Tibial nerve (tissue), 4 donors: Measurements from ENCODE around the gene CD34. TPM values are rescaled to one million over a fixed set of nuclear protein-coding genes. Genes with fewer than 3 reads are reported as not detected.
A peak's percentile ranks its signal among the peaks of the same experiment; 100 is the strongest.

ENCODE experiments used
- DNase-seq, 2 donors: peaks; one replicate each; pipeline ENCODE4 v3.0.0-alpha.2; 2019; ENCODE audit warnings: low spot score in 2 of 2
- H3K27ac ChIP-seq, 4 donors: fragments of 200-600 bp; sonication (generic) in 3 of 4; one replicate each; pipeline ENCODE4 v1.5.1; 2017 to 2019; ENCODE audit warnings: mild to moderate bottlenecking in 1 of 4
- H3K27me3 ChIP-seq, 2 donors: fragments of 200-600 bp; sonication (generic) in 1 of 2; one replicate each; pipeline versions ENCODE4 v1.5.1 to v1.6.0; 2017 to 2019
- H3K36me3 ChIP-seq, 3 donors: fragments of 200-600 bp; sonication (generic); one replicate each; pipeline ENCODE4 v1.5.1; 2018 to 2019
- H3K4me1 ChIP-seq, 4 donors: fragments of 200-600 bp; sonication (generic) in 3 of 4; one replicate each; pipeline ENCODE4 v1.5.1; 2017 to 2019
- H3K4me3 ChIP-seq, 4 donors: fragments of 200-600 bp; sonication (generic) in 3 of 4; one replicate each; pipeline ENCODE4 v1.5.1; 2017 to 2019; ENCODE audit warnings: mild to moderate bottlenecking in 1 of 4, moderate library complexity in 1 of 4
- H3K9me3 ChIP-seq, 4 donors: fragments of 200-600 bp; sonication (generic) in 3 of 4; one replicate each; pipeline ENCODE4 v1.5.1; 2017 to 2019
- EP300 ChIP-seq, 2 donors: sonication (generic); formaldehyde crosslinking; IDR thresholded peaks; one replicate each; pipeline ENCODE4 v1.6.1; 2017; ENCODE audit warnings: antibody characterized with exemption in 2 of 2, mild to moderate bottlenecking in 1 of 2
- POLR2A ChIP-seq, 2 donors: fragments of 450-650 bp; IDR thresholded peaks; one replicate each; pipeline ENCODE4 v1.6.1; 2017; ENCODE audit warnings: antibody characterized with exemption in 2 of 2, mild to moderate bottlenecking in 2 of 2, moderate library complexity in 2 of 2
- WGBS, 2 donors: methylation state at CpG; one replicate each; pipeline ENCODE4 v1.1.5; 2018; 5-methylcytosine and 5-hydroxymethylcytosine counted together
- total RNA-seq, 4 donors: library from RNA; depleted of rRNA; stranded (reverse); fragments of >200 nt; gene quantifications; one replicate each; pipeline ENCODE4 v1.1.0, GENCODE V29; 2016
- TF ChIP-seq, protein P1 (sequence below), 5 experiments: fragments of 200-600 bp in 3 of 5; fragments of 450-650 bp in 2 of 5; sonication (generic) in 3 of 5; IDR thresholded peaks; one replicate each; pipeline ENCODE4 v1.5.1; 2016 to 2019; ENCODE audit warnings: antibody characterized with exemption in 5 of 5, mild to moderate bottlenecking in 3 of 5, moderate library complexity in 2 of 5

CD34 gene
- total RNA-seq, 4 donors from 2014 or later, result 38.5 to 73.7 (median 55.3) TPM

DNA sequence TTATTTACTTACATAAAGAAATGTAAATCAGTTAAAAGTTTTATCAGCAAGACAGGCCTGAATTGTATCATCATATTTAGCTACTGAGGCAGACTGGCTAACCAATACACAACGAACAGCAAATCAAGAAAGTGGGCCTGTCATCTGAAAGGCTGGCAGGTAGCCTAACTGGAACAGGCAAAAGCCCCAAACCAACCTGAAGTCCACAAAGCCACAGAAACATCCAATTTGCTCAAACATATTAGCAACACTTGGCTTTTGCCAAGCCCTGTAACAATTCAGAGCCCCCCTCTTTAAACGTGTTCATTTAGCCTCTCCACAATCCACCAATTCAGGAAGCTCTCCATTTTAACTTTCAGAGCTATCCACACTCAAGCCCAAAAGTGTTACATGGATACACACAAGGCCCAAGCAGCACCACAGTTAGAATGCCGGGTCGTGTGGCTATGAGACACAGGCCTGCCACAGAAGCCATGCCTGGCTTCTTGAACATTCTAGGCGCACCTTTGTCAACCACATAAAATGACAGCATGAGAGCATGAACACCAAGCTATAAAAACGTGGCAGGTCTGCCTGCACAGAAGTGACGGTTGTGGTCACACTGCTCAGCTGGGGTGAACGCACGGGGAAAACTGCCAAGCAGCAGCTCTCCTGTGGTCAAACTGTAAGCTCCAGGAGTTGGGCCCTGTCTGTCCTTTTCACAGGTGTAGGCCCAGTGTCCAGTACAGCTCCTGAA is 49.3 kb downstream of the CD34 start:
- DNase-seq, result no peak
- no peaks in the 10 kb centered on the region for H3K9me3 ChIP-seq
- H3K27ac ChIP-seq, result peak overlapping the region in 2 of 4 donors; percentile 26 to 58
- no peak for TF ChIP-seq POLR2A (IDR thresholded peaks at IDR 0.05)
- no peak for TF ChIP-seq EP300 (IDR thresholded peaks at IDR 0.05)
- TF ChIP-seq, protein P1, sequence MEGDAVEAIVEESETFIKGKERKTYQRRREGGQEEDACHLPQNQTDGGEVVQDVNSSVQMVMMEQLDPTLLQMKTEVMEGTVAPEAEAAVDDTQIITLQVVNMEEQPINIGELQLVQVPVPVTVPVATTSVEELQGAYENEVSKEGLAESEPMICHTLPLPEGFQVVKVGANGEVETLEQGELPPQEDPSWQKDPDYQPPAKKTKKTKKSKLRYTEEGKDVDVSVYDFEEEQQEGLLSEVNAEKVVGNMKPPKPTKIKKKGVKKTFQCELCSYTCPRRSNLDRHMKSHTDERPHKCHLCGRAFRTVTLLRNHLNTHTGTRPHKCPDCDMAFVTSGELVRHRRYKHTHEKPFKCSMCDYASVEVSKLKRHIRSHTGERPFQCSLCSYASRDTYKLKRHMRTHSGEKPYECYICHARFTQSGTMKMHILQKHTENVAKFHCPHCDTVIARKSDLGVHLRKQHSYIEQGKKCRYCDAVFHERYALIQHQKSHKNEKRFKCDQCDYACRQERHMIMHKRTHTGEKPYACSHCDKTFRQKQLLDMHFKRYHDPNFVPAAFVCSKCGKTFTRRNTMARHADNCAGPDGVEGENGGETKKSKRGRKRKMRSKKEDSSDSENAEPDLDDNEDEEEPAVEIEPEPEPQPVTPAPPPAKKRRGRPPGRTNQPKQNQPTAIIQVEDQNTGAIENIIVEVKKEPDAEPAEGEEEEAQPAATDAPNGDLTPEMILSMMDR (IDR thresholded peaks at IDR 0.05), result no peak
- H3K4me3 ChIP-seq, result no peak overlapping the region
- WGBS, 2 donors, result 74 to 80% methylated on average over 9 of the region's 9 CpGs
- H3K4me1 ChIP-seq, result peaks cover 0 to 86% (median 38%) of the 10 kb centered on the region in 4 donors
- no peaks in the 10 kb centered on the region for H3K27me3 ChIP-seq
- H3K36me3 ChIP-seq, result peaks cover 0 to 47% (median 0%) of the 10 kb centered on the region in 3 donors

DNA sequence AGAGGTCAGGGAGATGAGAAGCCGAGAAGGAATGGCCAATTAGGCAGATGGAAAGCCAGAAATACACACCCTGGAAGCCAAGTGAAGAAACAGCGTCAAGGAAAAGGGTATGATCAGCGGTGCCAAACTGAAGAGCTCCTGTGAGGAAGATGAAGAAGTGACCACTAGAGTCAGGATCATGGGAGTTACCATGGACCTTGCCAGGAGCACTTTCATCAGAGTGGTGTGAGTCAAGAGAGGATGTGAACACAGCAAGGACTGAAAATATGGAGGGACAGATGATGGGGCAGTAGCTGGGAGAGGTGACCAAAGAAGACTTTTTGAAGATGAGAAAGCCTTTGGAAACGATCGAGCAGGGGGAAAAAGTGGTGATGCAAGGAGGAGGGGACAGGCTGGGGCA is 50.4 kb downstream of the CD34 start:
- WGBS, 2 donors, result 92 to 94% methylated on average over 5 of the region's 5 CpGs
- peaks cover 0 to 81% (median 32%) of the 10 kb centered on the region in 4 donors for H3K4me1 ChIP-seq

DNA sequence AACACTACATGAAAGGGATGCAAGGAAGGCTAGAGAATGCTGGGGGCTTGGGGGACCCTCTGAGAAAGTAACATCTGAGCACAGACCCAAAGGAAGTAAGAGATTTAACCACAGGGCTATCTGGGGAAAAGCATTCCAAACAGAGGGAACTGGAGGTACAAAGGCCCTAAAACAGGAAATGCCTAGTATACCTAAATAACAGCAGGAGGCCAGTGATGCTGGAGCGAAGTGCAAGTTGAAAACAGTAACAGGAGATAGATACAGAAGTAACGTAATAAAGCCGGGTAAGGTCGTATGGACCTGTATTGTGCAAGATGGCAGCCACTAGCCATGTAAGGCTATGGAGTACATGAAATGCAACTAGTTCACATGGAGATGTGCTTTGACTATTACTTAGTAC is 52.1 kb downstream of the CD34 start:
- peaks cover 0 to 75% (median 25%) of the 10 kb centered on the region in 4 donors for H3K4me1 ChIP-seq
- TF ChIP-seq POLR2A (IDR thresholded peaks at IDR 0.05) (no peak), EP300 (IDR thresholded peaks at IDR 0.05) (no peak)
- TF ChIP-seq, protein P1 (IDR thresholded peaks at IDR 0.05), result no peak

More for the DNA sequence above, 50.4 kb downstream of the CD34 start:
- no peak for TF ChIP-seq EP300 (IDR thresholded peaks at IDR 0.05)
- TF ChIP-seq, protein P1 (IDR thresholded peaks at IDR 0.05), result no peak
- TF ChIP-seq POLR2A (IDR thresholded peaks at IDR 0.05), result no peak
- Histone ChIP-seq H3K9me3 (no peaks in the 10 kb centered on the region), H3K36me3 (peaks cover 0 to 47% (median 0%) of the 10 kb centered on the region in 3 donors), H3K4me3 (no peak overlapping the region), H3K27ac (no peak overlapping the region), H3K27me3 (no peaks in the 10 kb centered on the region)
- DNase-seq, result no peak

DNA sequence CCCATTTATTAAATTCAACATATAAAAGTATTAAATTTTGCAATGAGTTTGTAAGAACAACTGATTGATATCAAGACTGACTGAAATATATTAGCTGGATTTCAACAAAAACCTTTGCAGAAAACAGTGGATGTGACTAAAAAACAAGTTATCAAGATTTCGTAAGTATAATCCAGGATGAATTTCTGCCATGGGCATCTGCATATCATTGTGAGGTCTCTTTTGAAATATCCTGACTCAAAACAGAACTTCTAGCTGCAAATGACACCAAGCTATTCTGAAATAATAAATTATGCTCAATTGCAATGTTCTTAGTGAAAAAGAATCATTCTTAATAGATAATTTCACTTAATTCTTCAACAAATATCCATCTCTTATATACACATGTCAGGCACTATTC is 52.6 kb downstream of the CD34 start:
- TF ChIP-seq EP300 (IDR thresholded peaks at IDR 0.05), result no peak
- TF ChIP-seq, protein P1 (IDR thresholded peaks at IDR 0.05), result no peak
- TF ChIP-seq POLR2A (IDR thresholded peaks at IDR 0.05), result no peak
- DNase-seq, result no peak
- Histone ChIP-seq H3K27me3 (no peaks in the 10 kb centered on the region), H3K36me3 (peaks cover 0 to 30% (median 0%) of the 10 kb centered on the region in 3 donors), H3K9me3 (no peaks in the 10 kb centered on the region), H3K4me1 (peaks cover 0 to 75% (median 29%) of the 10 kb centered on the region in 4 donors), H3K4me3 (no peak overlapping the region), H3K27ac (no peak overlapping the region)
- WGBS, 2 donors, result 66 to 67% methylated on average over 1 of the region's 1 CpG

More for the DNA sequence above, 52.1 kb downstream of the CD34 start:
- Histone ChIP-seq H3K9me3 (no peaks in the 10 kb centered on the region), H3K4me3 (no peak overlapping the region), H3K27ac (no peak overlapping the region), H3K27me3 (no peaks in the 10 kb centered on the region), H3K36me3 (peaks cover 0 to 35% (median 0%) of the 10 kb centered on the region in 3 donors)
- 71 to 75% methylated on average over 4 of the region's 4 CpGs for WGBS, 2 donors
- DNase-seq, result no peak

DNA sequence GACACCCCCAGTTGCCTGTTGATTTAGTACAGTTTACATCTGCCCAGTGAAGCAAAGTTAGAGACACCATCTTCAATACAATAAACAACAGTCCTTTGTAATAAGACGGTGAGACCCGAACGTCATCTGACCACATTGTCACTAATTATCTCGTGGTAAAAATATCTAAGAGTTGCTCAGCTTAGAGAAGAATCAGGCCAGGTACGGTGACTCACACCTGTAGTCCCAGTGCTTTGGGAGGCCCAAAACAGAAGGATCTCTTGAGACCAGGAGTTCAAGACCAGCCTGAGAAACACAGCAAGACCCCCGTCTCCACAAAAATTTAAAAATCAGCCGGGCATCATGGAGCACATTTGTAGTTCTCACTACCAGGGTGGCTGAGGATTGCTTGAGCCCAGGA is 53.5 kb downstream of the CD34 start:
- Histone ChIP-seq H3K36me3 (peaks cover 0 to 25% (median 0%) of the 10 kb centered on the region in 3 donors), H3K27ac (no peak overlapping the region), H3K4me1 (peaks cover 0 to 77% (median 35%) of the 10 kb centered on the region in 4 donors), H3K4me3 (no peak overlapping the region), H3K9me3 (no peaks in the 10 kb centered on the region), H3K27me3 (no peaks in the 10 kb centered on the region)
- 65 to 77% methylated on average over 7 of the region's 7 CpGs for WGBS, 2 donors
- no peak for DNase-seq
- TF ChIP-seq POLR2A (IDR thresholded peaks at IDR 0.05), result no peak
- TF ChIP-seq, protein P1 (IDR thresholded peaks at IDR 0.05), result no peak
- TF ChIP-seq EP300 (IDR thresholded peaks at IDR 0.05), result no peak
